Fibroblast of lung (primary cell): ENCODE results near the gene RPL10. TPM values are rescaled to one million over a fixed set of nuclear protein-coding genes. Genes with fewer than 3 reads are reported as not detected.

ENCODE experiments used
- DNase-seq, 2 donors: peaks; one replicate each; pipeline versions ENCODE4 v3.0.0 to v3.0.0-alpha.2; 2010; ENCODE audit warnings: low read depth in 2 of 2
- H2AFZ ChIP-seq: 2 replicates; pipeline ENCODE4 v1.5.1; 2012; ENCODE audit warnings: low read length, control low read depth, inconsistent platforms
- H3K27ac ChIP-seq: 2 replicates; pipeline ENCODE4 v1.5.1; 2011; ENCODE audit warnings: low read length, control low read depth; ENCODE audit not compliant: insufficient read depth
- H3K27me3 ChIP-seq: 2 replicates; pipeline ENCODE4 v1.5.1; 2011; ENCODE audit warnings: mild to moderate bottlenecking, low read length; ENCODE audit not compliant: control insufficient read depth, insufficient read depth
- H3K36me3 ChIP-seq: 2 replicates; pipeline ENCODE4 v1.5.1; 2011; ENCODE audit warnings: low read length; ENCODE audit not compliant: control insufficient read depth, insufficient read depth
- H3K4me1 ChIP-seq: 2 replicates; pipeline ENCODE4 v1.5.1; 2011; ENCODE audit warnings: low read length; ENCODE audit not compliant: control insufficient read depth, insufficient read depth; ENCODE audit errors: extremely low read depth
- H3K4me2 ChIP-seq: 2 replicates; pipeline ENCODE4 v1.5.1; 2011; ENCODE audit warnings: low read length, control low read depth; ENCODE audit not compliant: insufficient read depth; ENCODE audit errors: extremely low read depth
- H3K4me3 ChIP-seq, 4 experiments: fragments of 200-600 bp in 1 of 4; sonication (generic) in 1 of 4; replicated peaks in 1 of 4; 2 replicates each; pipeline ENCODE4 v1.5.1; 2011 to 2016; ENCODE audit warnings: low read length in 4 of 4, low read depth in 3 of 4, mild to moderate bottlenecking in 3 of 4, control low read depth in 2 of 4, inconsistent platforms in 1 of 4, mixed read lengths in 1 of 4; ENCODE audit not compliant: insufficient read depth in 1 of 4; ENCODE audit errors: control extremely low read depth in 1 of 4
- H3K79me2 ChIP-seq: 2 replicates; pipeline ENCODE4 v1.5.1; 2012; ENCODE audit warnings: mild to moderate bottlenecking, low read length, inconsistent platforms; ENCODE audit not compliant: control insufficient read depth, insufficient read depth
- H3K9ac ChIP-seq: 2 replicates; pipeline ENCODE4 v1.5.1; 2011; ENCODE audit warnings: mild to moderate bottlenecking, low read length, control low read depth; ENCODE audit not compliant: insufficient read depth
- H3K9me3 ChIP-seq: 2 replicates; pipeline ENCODE4 v1.5.1; 2012; ENCODE audit warnings: low read depth, low read length; ENCODE audit not compliant: control insufficient read depth, insufficient read depth
- H4K20me1 ChIP-seq: 2 replicates; pipeline ENCODE4 v1.5.1; 2011; ENCODE audit warnings: low read length; ENCODE audit not compliant: control insufficient read depth, insufficient read depth; ENCODE audit errors: extremely low read depth
- EZH2 ChIP-seq: IDR thresholded peaks from 2 replicates; pipeline ENCODE4 v1.5.1; 2012; ENCODE audit warnings: low read length, control low read depth, mild to moderate bottlenecking; ENCODE audit errors: missing control alignments
- polyA plus RNA-seq, 2 donors: library from polyadenylated mRNA; depleted of rRNA in 1 of 2; stranded (reverse) in 1 of 2; unstranded in 1 of 2; fragments of >200 nt; gene quantifications; 2 replicates each; pipeline ENCODE4 v1.2.1, GENCODE V29; 2011 to 2012; ENCODE audit warnings: missing spikeins in 1 of 2
- total RNA-seq: library from RNA; depleted of rRNA; stranded (reverse); fragments of >200 nt; gene quantifications from 2 replicates; pipeline ENCODE4 v1.2.1, GENCODE V29; 2014
- TF ChIP-seq, protein P1 (sequence below), 2 donors: IDR thresholded peaks in 1 of 2; conservative IDR thresholded peaks in 1 of 2; 1 replicate in 1 of 2; 2 replicates in 1 of 2; pipeline ENCODE4 v1.5.1; 2011 to 2012; ENCODE audit warnings: low read length in 2 of 2, control low read depth in 1 of 2, inconsistent platforms in 1 of 2, low read depth in 1 of 2, mild to moderate bottlenecking in 1 of 2

RPL10 gene
- total and polyA plus RNA-seq, 2 donors (not counting 1 experiment from before 2014, with no cell fraction given): 2,319 to 4,527 TPM

DNA sequence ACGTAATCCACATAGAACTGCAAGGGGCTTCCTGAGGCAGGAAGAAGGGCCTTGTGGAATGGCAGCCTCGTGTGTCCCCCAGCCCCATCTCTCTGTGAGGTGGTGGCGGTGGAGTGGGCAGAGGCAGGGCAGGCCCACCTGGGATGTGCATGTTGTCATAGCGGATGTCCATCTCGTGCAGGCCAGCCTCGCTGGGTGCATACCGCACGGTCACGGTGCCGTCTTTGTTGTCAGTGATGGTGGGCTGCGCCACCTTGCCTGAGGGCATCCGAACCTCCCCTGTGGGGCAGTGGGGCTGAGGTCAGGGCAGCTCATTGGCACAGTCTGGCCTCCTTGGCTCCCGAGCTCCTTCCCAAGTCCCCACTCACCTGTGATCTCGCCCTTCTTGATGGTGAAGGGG lies 44.2 kb upstream of the RPL10 start:
- no peak for DNase-seq
- TF ChIP-seq, protein P1, sequence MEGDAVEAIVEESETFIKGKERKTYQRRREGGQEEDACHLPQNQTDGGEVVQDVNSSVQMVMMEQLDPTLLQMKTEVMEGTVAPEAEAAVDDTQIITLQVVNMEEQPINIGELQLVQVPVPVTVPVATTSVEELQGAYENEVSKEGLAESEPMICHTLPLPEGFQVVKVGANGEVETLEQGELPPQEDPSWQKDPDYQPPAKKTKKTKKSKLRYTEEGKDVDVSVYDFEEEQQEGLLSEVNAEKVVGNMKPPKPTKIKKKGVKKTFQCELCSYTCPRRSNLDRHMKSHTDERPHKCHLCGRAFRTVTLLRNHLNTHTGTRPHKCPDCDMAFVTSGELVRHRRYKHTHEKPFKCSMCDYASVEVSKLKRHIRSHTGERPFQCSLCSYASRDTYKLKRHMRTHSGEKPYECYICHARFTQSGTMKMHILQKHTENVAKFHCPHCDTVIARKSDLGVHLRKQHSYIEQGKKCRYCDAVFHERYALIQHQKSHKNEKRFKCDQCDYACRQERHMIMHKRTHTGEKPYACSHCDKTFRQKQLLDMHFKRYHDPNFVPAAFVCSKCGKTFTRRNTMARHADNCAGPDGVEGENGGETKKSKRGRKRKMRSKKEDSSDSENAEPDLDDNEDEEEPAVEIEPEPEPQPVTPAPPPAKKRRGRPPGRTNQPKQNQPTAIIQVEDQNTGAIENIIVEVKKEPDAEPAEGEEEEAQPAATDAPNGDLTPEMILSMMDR (conservative IDR thresholded peaks at IDR 0.05 in 1 of 2, IDR thresholded peaks at IDR 0.05 in 1 of 2; ENCODE audit: low read depth in 1 of 2, low read length in 2 of 2): no peak
- no peak for TF ChIP-seq EZH2
- H4K20me1 ChIP-seq: no peaks in the 10 kb centered on the region

DNA sequence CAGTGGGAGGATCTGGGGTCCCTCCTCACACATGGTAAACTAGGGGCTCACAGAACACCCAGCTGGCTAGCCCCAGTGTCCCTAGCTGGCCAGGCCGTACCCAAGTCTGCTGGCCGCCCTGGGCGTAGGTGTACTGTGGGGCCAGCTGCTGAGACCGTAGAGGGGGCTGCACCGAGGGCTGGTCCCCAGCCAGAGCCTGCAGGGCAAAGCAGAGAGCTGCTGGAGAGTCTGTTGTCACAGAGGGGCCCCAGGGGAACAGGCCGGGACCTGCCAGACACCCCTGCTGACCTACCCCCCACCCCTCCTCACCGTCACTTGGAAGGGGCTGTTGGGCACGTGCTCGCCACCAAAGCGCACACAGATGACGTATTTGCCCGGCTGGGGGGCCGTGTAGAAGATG lies 43.7 kb upstream of the RPL10 start:
- H3K4me3 ChIP-seq: no peak overlapping the region
- no peak overlapping the region for H3K9ac ChIP-seq
- no peak overlapping the region for H3K27ac ChIP-seq
- TF ChIP-seq, protein P1 (conservative IDR thresholded peaks at IDR 0.05 in 1 of 2, IDR thresholded peaks at IDR 0.05 in 1 of 2; ENCODE audit: low read depth in 1 of 2, low read length in 2 of 2): no peak
- TF ChIP-seq EZH2: no peak
- H3K36me3 ChIP-seq: peaks cover 79% of the 10 kb centered on the region
- H3K4me2 ChIP-seq: no peak overlapping the region
- H3K79me2 ChIP-seq: peaks cover 44% of the 10 kb centered on the region
- H3K27me3 ChIP-seq: no peaks in the 10 kb centered on the region
- no peaks in the 10 kb centered on the region for H3K9me3 ChIP-seq
- no peak overlapping the region for H2AFZ ChIP-seq
- DNase-seq: no peak
- no peaks in the 10 kb centered on the region for H3K4me1 ChIP-seq
- H4K20me1 ChIP-seq: no peaks in the 10 kb centered on the region

More for the DNA sequence above, 44.2 kb upstream of the RPL10 start:
- Histone ChIP-seq H3K27ac (no peak overlapping the region), H3K4me1 (no peaks in the 10 kb centered on the region), H3K36me3 (peaks cover 79% of the 10 kb centered on the region), H3K9ac (no peak overlapping the region), H3K27me3 (no peaks in the 10 kb centered on the region), H3K4me3 (no peak overlapping the region), H3K79me2 (peaks cover 39% of the 10 kb centered on the region), H3K9me3 (no peaks in the 10 kb centered on the region), H3K4me2 (no peak overlapping the region), H2AFZ (no peak overlapping the region)

DNA sequence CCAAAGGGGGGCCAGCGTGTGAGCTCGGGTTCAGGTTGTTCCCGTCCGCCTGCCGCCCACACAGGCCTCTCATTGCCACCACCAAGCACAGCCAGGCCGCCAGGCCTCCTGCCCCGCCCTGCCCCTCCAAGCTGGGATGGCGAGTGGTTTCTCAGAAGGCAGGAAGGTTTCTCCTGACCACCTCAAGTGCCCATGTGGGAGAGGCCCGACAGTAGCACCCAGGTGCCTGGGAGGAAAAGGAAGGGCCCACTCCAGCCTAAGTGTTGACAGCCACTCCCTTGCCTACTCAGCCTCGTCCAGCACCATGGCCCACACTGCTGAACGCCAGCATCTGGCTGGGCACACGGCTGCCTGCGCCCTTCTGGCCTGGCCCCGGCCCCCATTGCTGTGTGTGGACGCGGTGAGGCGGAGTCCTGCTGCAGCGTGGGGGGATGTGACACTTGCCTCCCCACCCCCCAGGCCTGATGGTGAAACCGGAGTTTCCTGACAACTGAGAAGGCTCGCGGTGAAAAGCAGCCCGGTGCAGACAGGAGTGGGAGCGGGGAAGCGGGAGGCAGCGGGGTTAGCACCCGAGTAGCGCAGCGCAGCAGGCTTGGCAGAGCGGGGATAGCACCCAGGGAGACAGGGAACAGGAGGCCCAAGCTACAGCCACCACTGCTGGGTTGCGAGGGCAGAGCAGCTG lies 42.9 kb upstream of the RPL10 start:
- Histone ChIP-seq H3K27ac (no peak overlapping the region), H3K9me3 (no peaks in the 10 kb centered on the region), H3K79me2 (peaks cover 52% of the 10 kb centered on the region), H4K20me1 (no peaks in the 10 kb centered on the region), H3K4me3 (no peak overlapping the region), H3K36me3 (peaks cover 77% of the 10 kb centered on the region), H3K4me1 (no peaks in the 10 kb centered on the region), H3K4me2 (no peak overlapping the region), H3K9ac (no peak overlapping the region), H3K27me3 (no peaks in the 10 kb centered on the region), H2AFZ (no peak overlapping the region)
- no peak for TF ChIP-seq EZH2
- TF ChIP-seq, protein P1 (conservative IDR thresholded peaks at IDR 0.05 in 1 of 2, IDR thresholded peaks at IDR 0.05 in 1 of 2; ENCODE audit: low read depth in 1 of 2, low read length in 2 of 2): no peak
- no peak for DNase-seq
